HepG2 (cell line): Measurements from ENCODE around the gene POLD3. TPM values are rescaled to one million over a fixed set of nuclear protein-coding genes. Genes with fewer than 3 reads are reported as not detected.

Experiments used
- ATAC-seq: fragments of 200-7000 bp; cut with Tn5 transposase; 3 replicates; pipeline ENCODE4 v1.9.1; 2020; ENCODE audit warnings: mild to moderate bottlenecking, moderate library complexity
- BruUV-seq: library from RNA; stranded (reverse); fragments of 400-500 nt; replicated peaks from 2 replicates; lab custom pipeline; 2021; lab: Mats Ljungman, UMichigan
- CTCF ChIA-PET: fragments of 300-600 bp; formaldehyde crosslinking; extraction: SDS; loops from one replicate; lab custom pipeline; 2021; ENCODE audit warnings: low total read pairs, inconsistent platforms, low intra/inter-chr PET ratio; lab: Yijun Ruan, JAX
- POLR2A ChIA-PET: fragments of 350-600 bp; sonication (Branson Sonifier 250); formaldehyde crosslinking; loops from one replicate; lab custom pipeline; 2020; ENCODE audit warnings: antibody characterized with exemption, inconsistent platforms; lab: Yijun Ruan, JAX
- DNase-seq: peaks from one replicate; pipeline ENCODE4 v3.0.0-alpha.2; 2015; ENCODE audit warnings: low spot score
- FAIRE-seq: peaks from 3 replicates; lab custom pipeline; 2011; peaks lifted over from hg19 to GRCh38; lab: Jason Lieb, UNC
- H2AFZ ChIP-seq: one replicate; pipeline ENCODE4 v1.6.1; 2011; ENCODE audit warnings: low read length, inconsistent platforms
- H3K27ac ChIP-seq: fragments of 300-600 bp; 3 replicates; pipeline ENCODE4 v1.8.0; 2011; ENCODE audit warnings: mixed run types, mild to moderate bottlenecking, mixed read lengths, low read length, inconsistent platforms; ENCODE audit not compliant: insufficient read depth; ENCODE audit errors: extremely low read length
- H3K27me3 ChIP-seq, 2 experiments: fragments of 200-600 bp in 1 of 2; 2 replicates in 1 of 2; 3 replicates in 1 of 2; pipeline versions ENCODE4 v1.6.0 to v1.8.0; 2011; ENCODE audit warnings: low read length in 2 of 2, mild to moderate bottlenecking in 2 of 2, moderate library complexity in 2 of 2, inconsistent platforms in 1 of 2; ENCODE audit not compliant: insufficient read depth in 2 of 2, control insufficient read depth in 1 of 2
- H3K36me3 ChIP-seq, 2 experiments: fragments of 200-600 bp in 1 of 2; replicated peaks in 1 of 2; 2 replicates in 1 of 2; 3 replicates in 1 of 2; pipeline versions ENCODE4 v1.5.1 to v1.8.0; 2011; ENCODE audit warnings: low read length in 2 of 2, inconsistent platforms in 1 of 2; ENCODE audit not compliant: insufficient read depth in 2 of 2, control insufficient read depth in 1 of 2
- H3K4me1 ChIP-seq: 2 replicates; pipeline ENCODE4 v1.5.1; 2012; ENCODE audit warnings: low read length, inconsistent platforms; ENCODE audit not compliant: insufficient read depth
- H3K4me2 ChIP-seq: 2 replicates; pipeline ENCODE4 v1.6.0; 2011; ENCODE audit warnings: low read depth, low read length, inconsistent platforms
- H3K4me3 ChIP-seq, 3 experiments: fragments of 200-600 bp in 1 of 3; sonication (generic), shearing (Covaris generic) in 1 of 3; replicated peaks in 1 of 3; 2 replicates each; pipeline ENCODE4 v1.5.1; 2011 to 2016; ENCODE audit warnings: low read length in 3 of 3, inconsistent platforms in 2 of 3, low read depth in 2 of 3, mild to moderate bottlenecking in 2 of 3, control low read depth in 1 of 3, mixed read lengths in 1 of 3; ENCODE audit not compliant: insufficient read depth in 1 of 3
- H3K79me2 ChIP-seq: one replicate; pipeline ENCODE4 v1.6.1; 2011; ENCODE audit warnings: low read length, inconsistent platforms; ENCODE audit not compliant: insufficient read depth
- H3K9ac ChIP-seq: 2 replicates; pipeline ENCODE4 v1.6.0; 2011; ENCODE audit warnings: mild to moderate bottlenecking, low read depth, low read length, inconsistent platforms; ENCODE audit not compliant: insufficient read depth
- H3K9me3 ChIP-seq: 2 replicates; pipeline ENCODE4 v1.5.1; 2012; ENCODE audit warnings: mild to moderate bottlenecking, low read length
- H4K20me1 ChIP-seq: 2 replicates; pipeline ENCODE4 v1.6.0; 2011; ENCODE audit warnings: inconsistent platforms, mild to moderate bottlenecking, low read length, moderate library complexity; ENCODE audit not compliant: insufficient read depth
- DMAP1 ChIP-seq: IDR thresholded peaks from 2 replicates; pipeline ENCODE4 v1.6.1; 2016
- KDM2A ChIP-seq: sonication (generic); formaldehyde crosslinking; IDR thresholded peaks from 2 replicates; pipeline ENCODE4 v1.4.0; 2020; ENCODE audit warnings: low read depth, missing genetic modification reagents, borderline replicate concordance
- NKX3-1 ChIP-seq: sonication (generic); formaldehyde crosslinking; IDR thresholded peaks from 2 replicates; pipeline ENCODE4 v1.5.0; 2020; ENCODE audit warnings: missing genetic modification reagents
- PAWR ChIP-seq: sonication (generic); formaldehyde crosslinking; IDR thresholded peaks from 2 replicates; pipeline ENCODE4 v1.4.0; 2020; ENCODE audit warnings: missing genetic modification reagents, mild to moderate bottlenecking, borderline replicate concordance
- ZNF280D ChIP-seq: sonication (generic); formaldehyde crosslinking; IDR thresholded peaks from 2 replicates; pipeline ENCODE4 v1.5.1; 2020; ENCODE audit warnings: mild to moderate bottlenecking, missing genetic modification reagents
- WGBS: methylation state at CpG from one replicate; pipeline ENCODE4 v1.1.6; 2017; ENCODE audit warnings: low lambda C conversion rate; 5-methylcytosine and 5-hydroxymethylcytosine counted together
- in situ Hi-C: cut with HindIII; loops from 2 replicates; pipeline ENCODE4 v1.10.0; 2017; ENCODE audit warnings: low pct_unique_long_range_greater_than_20kb; ENCODE audit not compliant: extremely low pct_ligation_motif_present
- intact Hi-C: fragments of 100-400 bp; cut with micrococcal nuclease; formaldehyde crosslinking; loops from one replicate; pipeline ENCODE4 v1.10.0; 2022; ENCODE audit not compliant: unreplicated experiment
- polyA plus RNA-seq, 8 experiments: library from polyadenylated mRNA; depleted of rRNA in 3 of 8; stranded (reverse) in 7 of 8; unstranded in 1 of 8; fragments of >200 nt; fragmentation: Illumina TruSeq in 4 of 8; extraction: Trizol in 4 of 8; gene quantifications; 2 replicates each; pipeline versions ENCODE4 v1.2.1 to v1.2.3, GENCODE V29; 2011 to 2016; ENCODE audit warnings: low read depth in 4 of 8, missing spikeins in 1 of 8, mixed read lengths in 1 of 8; ENCODE audit not compliant: insufficient read depth in 1 of 8
- total RNA-seq, 5 experiments: library from RNA; depleted of rRNA; stranded (reverse); fragments of >200 nt; fragmentation: Illumina TruSeq; extraction: Trizol; gene quantifications; 2 replicates each; pipeline ENCODE4 v1.2.3, GENCODE V29; 2016; ENCODE audit warnings: low read depth in 1 of 5
- TF ChIP-seq, protein P1 (sequence below): sonication (generic); formaldehyde crosslinking; IDR thresholded peaks from 2 replicates; pipeline ENCODE4 v1.5.1; 2020; ENCODE audit warnings: missing genetic modification reagents, mild to moderate bottlenecking, borderline replicate concordance

Gene POLD3
- total and polyA plus RNA-seq, 2 of the 13 experiments (the other 11 are each of a cell fraction or from before 2014, with no cell fraction given), result 6.3 to 18.9 TPM

DNA sequence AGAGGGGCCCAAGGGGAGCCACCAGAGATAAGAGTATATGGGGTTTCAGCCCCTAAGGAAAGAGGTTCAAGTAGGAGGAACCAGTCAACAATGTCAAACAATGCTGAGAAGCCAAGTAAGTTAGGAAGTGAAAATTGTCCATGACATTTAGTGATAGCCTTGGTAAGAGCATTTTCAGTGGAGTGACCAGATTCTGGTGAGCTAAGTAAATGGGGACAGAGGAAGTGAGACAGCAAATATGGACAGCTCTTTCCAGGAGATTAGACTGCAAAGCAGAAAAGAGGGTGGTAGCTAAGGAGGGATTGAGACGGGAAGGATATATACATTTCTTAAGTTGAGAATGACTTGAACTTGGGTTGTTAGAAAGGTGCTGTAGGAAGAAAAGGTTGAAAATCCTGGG lies 22.9 kb downstream of the POLD3 start:
- BruUV-seq, result no TSS peak
- in situ Hi-C loops (loop anchor here (10.0 kb wide), 1 partner anchor 259 kb away; no protein-coding TSS in a partner anchor), intact Hi-C loops (loop anchor here (10.0 kb wide), 1 partner anchor 129 kb away; the partner anchor contains the start of gene RNF169)
- 100% methylated on average over 1 of the region's 1 CpG for WGBS
- peaks cover 1 to 22% of the 10 kb centered on the region in 2 experiments for H3K36me3 ChIP-seq
- CTCF ChIA-PET, result no interaction called here
- DNase-seq, result no peak
- TF ChIP-seq DMAP1 (CRISPR knock-in tag), result no peak
- TF ChIP-seq, protein P1, sequence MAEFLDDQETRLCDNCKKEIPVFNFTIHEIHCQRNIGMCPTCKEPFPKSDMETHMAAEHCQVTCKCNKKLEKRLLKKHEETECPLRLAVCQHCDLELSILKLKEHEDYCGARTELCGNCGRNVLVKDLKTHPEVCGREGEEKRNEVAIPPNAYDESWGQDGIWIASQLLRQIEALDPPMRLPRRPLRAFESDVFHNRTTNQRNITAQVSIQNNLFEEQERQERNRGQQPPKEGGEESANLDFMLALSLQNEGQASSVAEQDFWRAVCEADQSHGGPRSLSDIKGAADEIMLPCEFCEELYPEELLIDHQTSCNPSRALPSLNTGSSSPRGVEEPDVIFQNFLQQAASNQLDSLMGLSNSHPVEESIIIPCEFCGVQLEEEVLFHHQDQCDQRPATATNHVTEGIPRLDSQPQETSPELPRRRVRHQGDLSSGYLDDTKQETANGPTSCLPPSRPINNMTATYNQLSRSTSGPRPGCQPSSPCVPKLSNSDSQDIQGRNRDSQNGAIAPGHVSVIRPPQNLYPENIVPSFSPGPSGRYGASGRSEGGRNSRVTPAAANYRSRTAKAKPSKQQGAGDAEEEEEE (CRISPR knock-in tag), result no peak
- TF ChIP-seq KDM2A, result no peak
- TF ChIP-seq ZNF280D (CRISPR knock-in tag), result no peak
- TF ChIP-seq NKX3-1, result no peak
- TF ChIP-seq PAWR (CRISPR knock-in tag), result no peak
- H3K27me3 ChIP-seq, result no peaks in the 10 kb centered on the region; a peak in 1 of 5 replicates
- H3K9ac ChIP-seq, result no peak overlapping the region
- POLR2A ChIA-PET, result no interaction called here
- H4K20me1 ChIP-seq, result no peaks in the 10 kb centered on the region
- ATAC-seq, result no peak
- H3K9me3 ChIP-seq, result no peaks in the 10 kb centered on the region
- H3K4me2 ChIP-seq, result no peak overlapping the region
- H3K4me3 ChIP-seq, result no peak overlapping the region
- H2AFZ ChIP-seq, result no peak overlapping the region
- no peak overlapping the region for H3K27ac ChIP-seq
- FAIRE-seq, result no peak
- peaks cover 11% of the 10 kb centered on the region; the same call in 1 of the 2 replicates for H3K4me1 ChIP-seq
- H3K79me2 ChIP-seq, result no peaks in the 10 kb centered on the region
